ENCODE measurements around the gene CNN2.

CNN2 gene

GRCh38 chr19:1084024-1084868 lies 57.8 kb downstream of the CNN2 start:
- no peak for DNase-seq

- no peak for DNase-seq
Observed at GRCh38 chr19:1085053-1085658, 58.7 kb downstream of the CNN2 start.

GRCh38 chr19:1085676-1086442 lies 59.5 kb downstream of the CNN2 start:
- no peak for DNase-seq

- DNase-seq = no peak
Observed at GRCh38 chr19:1086613-1087012, 60.2 kb downstream of the CNN2 start.

GRCh38 chr19:1087813-1088415 lies 61.5 kb downstream of the CNN2 start:
- no peak for DNase-seq

GRCh38 chr19:1088416-1089010 lies 62.1 kb downstream of the CNN2 start:
- DNase-seq = no peak

All from GOT3 (cell line).